Stimulated activated naive CD8-positive, alpha-beta T cell treated with anti-CD3 and anti-CD28 coated beads, Interleukin-15, Interleukin-2, amounts not matched to agents 100 ng/mL and 50 ng/mL, for 24 hours (primary cell): ENCODE data around the gene ATF1.
"Not testable (repeated sequence)": the region's sequence is repeated elsewhere in the genome, so short reads cannot be mapped to it uniquely, and the experiment has no call there.

ENCODE experiments used
- H3K27ac Mint-ChIP-seq: one replicate; pipeline ENCODE4 v1.8.0; 2021; ENCODE audit warnings: mild to moderate bottlenecking, mixed read lengths
- H3K27me3 Mint-ChIP-seq: one replicate; pipeline ENCODE4 v1.8.0; 2021; ENCODE audit warnings: mixed read lengths
- H3K36me3 Mint-ChIP-seq: one replicate; pipeline ENCODE4 v1.8.0; 2021; ENCODE audit warnings: low read depth, mixed read lengths
- H3K4me1 Mint-ChIP-seq: one replicate; pipeline ENCODE4 v1.8.0; 2021; ENCODE audit warnings: low read depth, mixed read lengths
- H3K4me3 Mint-ChIP-seq: one replicate; pipeline ENCODE4 v1.8.0; 2021; ENCODE audit warnings: mild to moderate bottlenecking, mixed read lengths
- H3K9me3 Mint-ChIP-seq: one replicate; pipeline ENCODE4 v1.8.0; 2021; ENCODE audit warnings: mixed read lengths

ATF1 gene

DNA sequence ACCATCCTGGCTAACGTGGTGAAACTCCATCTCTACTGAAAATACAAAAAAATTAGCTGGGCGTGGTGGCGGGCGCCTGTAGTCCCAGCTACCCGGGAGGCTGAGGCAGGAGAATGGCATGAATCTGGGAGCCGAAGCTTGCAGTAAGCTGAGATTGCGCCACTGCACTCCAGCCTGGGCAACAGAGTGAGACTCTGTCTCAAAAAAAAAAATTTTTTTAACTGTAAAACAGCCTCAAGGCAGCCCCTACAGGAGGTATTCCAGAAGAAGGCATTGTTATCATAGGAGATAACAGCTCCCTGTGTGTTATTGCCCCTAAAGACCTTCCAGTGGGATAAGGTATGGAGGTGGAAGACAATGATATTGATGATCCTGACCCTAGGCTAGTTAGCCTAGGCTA, 51.0 kb downstream of the ATF1 start:
- peaks cover 49% of the 10 kb centered on the region for H3K36me3 Mint-ChIP-seq
- H3K9me3 Mint-ChIP-seq, H3K4me3 Mint-ChIP-seq, H3K27me3 Mint-ChIP-seq, H3K4me1 Mint-ChIP-seq, H3K27ac Mint-ChIP-seq: not testable (repeated sequence)

DNA sequence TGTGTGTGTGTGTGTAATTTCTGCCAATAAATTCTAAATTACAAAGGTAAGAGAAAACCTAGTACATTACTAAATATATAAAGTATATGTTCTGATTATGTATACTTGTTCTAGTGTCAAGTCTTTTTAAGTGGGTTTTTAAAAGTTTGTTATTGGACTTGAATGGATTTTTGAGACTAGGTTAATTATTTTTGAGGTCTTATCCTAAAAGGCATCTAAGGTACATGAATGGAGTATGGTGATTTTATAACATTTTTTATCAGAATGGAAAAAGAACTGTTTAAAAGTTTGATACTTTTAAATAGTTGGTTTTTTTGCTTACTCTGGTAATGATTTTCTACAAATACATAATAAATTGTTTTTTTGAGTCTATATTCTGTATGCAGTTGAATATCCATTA, 56.3 kb downstream of the ATF1 start:
- Mint-ChIP-seq H3K4me1 (peaks cover 4% of the 10 kb centered on the region), H3K27ac (no peak overlapping the region), H3K36me3 (peaks cover 29% of the 10 kb centered on the region), H3K9me3 (no peaks in the 10 kb centered on the region), H3K27me3 (no peaks in the 10 kb centered on the region), H3K4me3 (no peak overlapping the region)

DNA sequence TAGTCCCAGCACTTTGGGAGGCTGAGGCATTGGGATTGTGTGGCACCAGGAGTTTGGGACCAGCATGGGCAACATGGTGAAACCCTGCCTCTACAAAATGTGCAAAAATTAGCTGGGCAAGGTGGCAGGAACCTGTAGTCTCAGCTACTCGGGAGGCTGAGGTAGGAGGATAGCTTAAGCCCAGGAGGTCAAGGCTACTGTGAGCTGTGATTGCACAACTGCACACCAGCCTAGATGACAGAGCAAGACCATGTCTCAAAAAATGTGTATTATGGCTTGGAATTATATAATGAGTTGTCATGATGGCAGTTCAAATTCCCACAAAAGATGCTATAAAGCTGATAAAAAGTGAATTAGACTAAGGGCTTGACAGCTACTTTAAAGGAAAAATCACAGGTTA, 58.2 kb downstream of the ATF1 start:
- H3K27ac Mint-ChIP-seq, result no peak overlapping the region

DNA sequence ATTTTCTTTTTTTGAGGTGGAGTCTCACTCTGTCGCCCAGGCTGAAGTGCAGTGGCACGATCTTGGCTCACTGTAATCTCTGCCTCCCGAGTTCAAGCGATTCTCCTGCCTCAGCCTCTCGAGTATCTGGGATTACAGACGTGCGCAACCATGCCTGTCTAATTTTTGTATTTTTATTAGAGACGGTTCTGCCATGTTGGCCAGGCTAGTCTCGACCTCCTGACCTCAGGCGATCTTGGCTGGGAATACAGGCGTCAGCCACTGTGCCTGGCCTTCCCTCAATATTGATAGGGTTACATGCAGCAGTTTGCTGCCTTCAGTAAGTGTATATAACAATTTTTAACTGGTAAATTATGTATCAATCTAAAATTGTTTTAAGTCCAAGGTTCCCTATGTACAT, 59.8 kb downstream of the ATF1 start:
- H3K4me3 Mint-ChIP-seq, H3K9me3 Mint-ChIP-seq, H3K36me3 Mint-ChIP-seq, H3K4me1 Mint-ChIP-seq, H3K27me3 Mint-ChIP-seq, H3K27ac Mint-ChIP-seq: not testable (repeated sequence)

More for the DNA sequence above, 58.2 kb downstream of the ATF1 start:
- H3K36me3 Mint-ChIP-seq, result peaks cover 13% of the 10 kb centered on the region
- H3K9me3 Mint-ChIP-seq, result no peaks in the 10 kb centered on the region
- no peaks in the 10 kb centered on the region for H3K27me3 Mint-ChIP-seq
- peaks cover 9% of the 10 kb centered on the region for H3K4me1 Mint-ChIP-seq
- no peak overlapping the region for H3K4me3 Mint-ChIP-seq

DNA sequence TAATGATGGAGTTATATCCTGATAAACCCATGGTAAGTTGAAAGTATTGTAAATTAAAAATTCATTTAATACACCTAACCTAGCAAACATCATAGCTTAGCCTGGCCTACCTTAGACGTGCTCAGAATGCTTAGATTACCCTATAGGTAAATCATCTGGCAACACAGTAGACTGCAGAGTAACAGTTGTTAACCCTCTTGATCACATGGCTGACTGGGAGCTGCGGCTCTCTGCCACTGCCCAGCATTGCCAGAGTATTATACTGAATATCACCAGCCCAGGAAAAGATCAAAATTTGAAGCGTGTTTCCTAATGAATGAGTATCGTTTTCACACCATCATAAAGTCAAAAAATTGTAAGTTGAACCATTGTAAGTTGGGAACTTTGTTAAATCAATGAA, 61.0 kb downstream of the ATF1 start:
- Mint-ChIP-seq H3K36me3 (no peaks in the 10 kb centered on the region), H3K4me3 (no peak overlapping the region), H3K27me3 (no peaks in the 10 kb centered on the region), H3K9me3 (no peaks in the 10 kb centered on the region), H3K4me1 (peaks cover 9% of the 10 kb centered on the region), H3K27ac (peak overlapping the region; percentile 80)

DNA sequence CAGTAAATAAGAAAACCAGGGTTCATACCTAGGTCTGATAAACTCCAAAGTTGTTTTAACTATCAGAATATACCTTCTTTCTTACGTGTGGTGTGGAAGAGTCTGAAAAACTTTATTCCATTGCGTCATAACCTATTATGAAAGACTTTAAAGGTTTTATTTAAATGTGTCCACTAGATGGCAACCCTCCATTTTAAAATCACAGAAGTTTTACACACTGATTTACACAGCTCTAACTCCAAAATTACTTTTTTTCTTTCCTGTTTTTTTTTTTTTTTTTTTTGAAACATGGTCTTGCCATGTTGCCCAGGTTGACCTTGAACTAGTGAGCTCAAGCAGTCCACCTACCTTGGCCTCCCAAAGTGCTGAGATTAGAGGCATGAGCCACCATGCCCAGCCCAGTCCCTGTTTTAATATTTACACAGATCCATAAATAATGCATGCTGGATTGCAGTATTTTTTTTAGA, 61.5 kb downstream of the ATF1 start:
- H3K4me1 Mint-ChIP-seq, result peaks cover 9% of the 10 kb centered on the region
- no peaks in the 10 kb centered on the region for H3K9me3 Mint-ChIP-seq
- H3K36me3 Mint-ChIP-seq, result no peaks in the 10 kb centered on the region
- no peak overlapping the region for H3K4me3 Mint-ChIP-seq
- H3K27me3 Mint-ChIP-seq, result no peaks in the 10 kb centered on the region
- peak overlapping the region; percentile 80 for H3K27ac Mint-ChIP-seq

DNA sequence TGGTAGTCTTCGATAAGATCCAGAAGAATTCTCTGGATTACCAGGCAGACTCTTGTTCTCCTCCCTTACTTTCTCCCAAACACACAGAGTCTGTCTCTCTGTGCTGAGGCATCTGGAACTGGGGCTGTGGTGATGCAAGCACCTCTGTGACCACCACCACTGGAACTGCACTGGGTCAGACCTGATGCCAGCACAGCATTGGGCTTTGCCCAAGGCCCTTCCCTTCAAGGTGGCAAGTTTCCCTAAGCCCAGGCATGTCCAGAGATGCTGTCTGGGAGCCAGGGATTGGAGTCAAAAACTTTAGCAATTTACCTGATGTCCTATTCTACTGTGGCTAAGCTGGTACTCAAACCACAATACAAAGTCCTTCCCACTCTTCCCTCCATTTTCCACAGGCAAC, 64.2 kb downstream of the ATF1 start:
- Mint-ChIP-seq H3K9me3 (peaks cover 2% of the 10 kb centered on the region), H3K36me3 (no peaks in the 10 kb centered on the region), H3K27me3 (peaks cover 3% of the 10 kb centered on the region), H3K4me3 (no peak overlapping the region), H3K4me1 (peaks cover 9% of the 10 kb centered on the region), H3K27ac (no peak overlapping the region)

DNA sequence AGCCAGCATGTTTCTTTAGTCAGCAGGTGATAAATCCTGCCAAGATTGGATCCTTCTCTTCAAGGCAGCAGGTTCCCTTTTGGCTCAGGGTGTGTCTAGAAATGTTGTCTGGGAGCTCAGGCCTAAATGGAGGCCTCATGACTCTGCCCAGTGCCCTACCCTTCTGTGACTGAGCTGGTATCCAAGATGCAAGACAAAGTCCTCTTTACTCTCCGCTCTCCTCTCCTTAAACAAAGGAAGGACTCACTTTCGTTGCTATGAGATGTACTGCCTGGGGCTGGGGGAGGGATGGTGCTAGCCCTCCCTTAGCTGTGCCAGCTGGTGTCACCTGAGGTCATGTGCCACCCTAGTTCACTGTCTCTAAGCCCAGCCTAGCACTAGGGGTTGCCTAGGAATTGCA, 65.0 kb downstream of the ATF1 start:
- H3K27ac Mint-ChIP-seq, result no peak overlapping the region
- peaks cover 9% of the 10 kb centered on the region for H3K4me1 Mint-ChIP-seq

DNA sequence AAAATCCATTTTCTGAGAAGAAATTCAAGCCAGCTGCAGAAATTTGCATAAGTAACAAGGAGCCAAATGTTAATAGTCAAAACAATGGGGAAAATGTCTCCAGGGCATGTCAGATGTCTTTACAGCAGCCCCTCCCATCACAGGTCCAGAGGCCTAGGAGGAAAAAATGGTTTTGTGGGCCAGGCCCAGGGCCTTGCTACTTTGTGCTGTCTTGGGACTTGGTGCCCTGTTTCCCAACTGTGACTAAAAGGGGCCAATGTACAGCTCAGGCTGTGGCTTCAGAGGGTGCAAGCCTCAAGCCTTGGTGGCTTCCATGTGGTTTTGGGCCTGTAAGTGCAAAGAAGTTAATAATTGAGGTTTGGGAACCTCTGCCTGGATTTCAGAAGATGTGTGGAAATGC, 69.9 kb downstream of the ATF1 start:
- peaks cover 23% of the 10 kb centered on the region for H3K9me3 Mint-ChIP-seq
- peaks cover 16% of the 10 kb centered on the region for H3K27me3 Mint-ChIP-seq
- not testable (repeated sequence) for H3K4me1 Mint-ChIP-seq, H3K4me3 Mint-ChIP-seq, H3K36me3 Mint-ChIP-seq, H3K27ac Mint-ChIP-seq

More for the DNA sequence above, 65.0 kb downstream of the ATF1 start:
- Mint-ChIP-seq H3K27me3 (peaks cover 8% of the 10 kb centered on the region), H3K4me3 (no peak overlapping the region), H3K36me3 (no peaks in the 10 kb centered on the region), H3K9me3 (peaks cover 10% of the 10 kb centered on the region)

DNA sequence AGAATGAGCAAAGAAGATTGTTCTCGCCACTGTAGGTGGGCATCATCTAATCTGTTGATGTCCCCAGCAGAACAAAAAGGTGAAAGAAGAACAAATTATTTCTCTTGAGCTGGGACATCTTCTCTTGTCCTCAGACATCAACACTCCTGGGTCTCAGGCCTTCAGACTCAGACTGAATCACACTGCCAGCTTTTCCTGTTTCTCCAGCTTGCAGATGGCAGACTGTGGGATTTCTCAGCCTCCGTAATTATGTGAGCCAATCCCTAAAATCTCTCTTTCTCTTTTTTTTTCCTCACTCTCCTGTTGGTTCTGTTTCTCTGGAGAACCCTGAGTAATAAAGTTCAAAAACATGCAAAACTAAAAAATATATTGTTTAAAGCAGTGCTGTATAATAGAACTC, 75.1 kb downstream of the ATF1 start:
- Mint-ChIP-seq H3K4me3 (no peak overlapping the region), H3K27me3 (peaks cover 16% of the 10 kb centered on the region), H3K27ac (no peak overlapping the region), H3K9me3 (peaks cover 26% of the 10 kb centered on the region), H3K36me3 (no peaks in the 10 kb centered on the region), H3K4me1 (no peaks in the 10 kb centered on the region)

DNA sequence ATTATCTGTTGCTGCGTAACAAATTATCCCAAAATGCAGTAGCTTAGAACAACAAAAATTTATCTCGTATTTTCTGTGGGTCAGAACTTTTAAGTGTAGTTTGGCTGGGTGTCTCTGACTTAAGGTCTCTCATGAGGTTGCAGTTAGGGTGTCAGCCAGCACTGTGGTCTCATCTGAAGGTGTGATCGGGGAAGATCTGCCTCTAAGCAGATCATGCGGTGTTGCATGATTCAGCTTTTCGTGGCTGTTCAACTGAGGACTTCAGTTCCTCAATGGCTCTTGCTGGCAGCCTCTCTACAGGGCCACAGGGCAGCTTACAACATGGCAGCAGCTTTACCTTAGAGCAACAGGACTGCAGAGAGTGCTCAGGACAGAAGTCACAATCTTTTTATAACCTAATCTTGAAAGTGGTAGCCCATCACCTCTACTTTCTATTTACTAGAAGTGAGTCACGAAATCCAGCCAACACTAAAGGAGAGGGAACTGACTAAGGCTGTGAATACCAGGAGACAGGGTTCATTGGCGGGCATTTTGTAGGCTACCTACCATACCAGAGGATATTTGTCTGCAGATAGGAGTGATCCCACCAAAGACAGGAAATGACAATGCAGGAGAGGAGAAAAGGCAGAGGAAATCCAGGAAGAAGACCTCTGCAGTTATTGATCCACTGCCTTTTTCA, 77.0 kb downstream of the ATF1 start:
- Mint-ChIP-seq H3K36me3 (no peaks in the 10 kb centered on the region), H3K27me3 (peaks cover 8% of the 10 kb centered on the region), H3K9me3 (peaks cover 14% of the 10 kb centered on the region), H3K4me3 (no peak overlapping the region), H3K27ac (no peak overlapping the region), H3K4me1 (no peaks in the 10 kb centered on the region)

DNA sequence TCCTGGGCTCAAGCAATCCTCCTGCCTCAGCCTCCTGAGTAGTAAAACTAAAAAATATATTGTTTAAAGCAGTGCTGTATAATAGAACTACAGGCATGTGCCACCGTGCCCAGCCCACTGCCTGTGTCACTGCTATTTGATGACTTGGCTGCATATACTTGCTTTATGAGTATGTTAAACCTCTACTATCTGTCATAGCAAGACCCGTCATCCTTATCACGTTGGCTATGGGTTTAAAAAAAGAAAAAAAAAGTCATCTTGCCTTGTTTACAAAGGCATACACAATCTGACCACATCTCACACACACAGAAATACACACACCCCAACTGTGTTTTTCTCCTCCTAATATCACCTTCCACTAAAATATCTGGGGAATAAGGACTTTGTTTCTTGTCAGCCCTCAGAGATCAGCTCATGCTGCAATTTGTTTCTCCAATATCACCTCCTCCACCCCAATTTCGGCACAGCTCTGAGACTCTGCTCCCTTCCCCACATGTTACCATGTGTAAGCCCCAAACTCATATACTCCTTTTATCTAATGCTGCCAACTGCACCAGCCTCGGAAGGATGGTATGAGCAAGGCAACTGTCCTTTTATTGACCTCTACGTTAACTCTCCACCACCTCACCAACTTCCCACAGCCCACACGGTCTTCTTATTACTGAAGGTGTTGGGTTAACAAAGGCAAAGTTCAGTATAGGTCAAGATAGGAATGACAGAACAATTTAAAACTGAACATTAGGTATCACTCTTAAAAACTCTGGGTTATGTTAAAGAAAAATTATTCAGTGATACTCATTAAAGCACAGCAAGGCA, 78.0 kb downstream of the ATF1 start:
- H3K36me3 Mint-ChIP-seq, result no peaks in the 10 kb centered on the region
- peaks cover 14% of the 10 kb centered on the region for H3K9me3 Mint-ChIP-seq
- H3K4me1 Mint-ChIP-seq, result no peaks in the 10 kb centered on the region
- peaks cover 8% of the 10 kb centered on the region for H3K27me3 Mint-ChIP-seq
- H3K4me3 Mint-ChIP-seq, result no peak overlapping the region
- H3K27ac Mint-ChIP-seq, result no peak overlapping the region

DNA sequence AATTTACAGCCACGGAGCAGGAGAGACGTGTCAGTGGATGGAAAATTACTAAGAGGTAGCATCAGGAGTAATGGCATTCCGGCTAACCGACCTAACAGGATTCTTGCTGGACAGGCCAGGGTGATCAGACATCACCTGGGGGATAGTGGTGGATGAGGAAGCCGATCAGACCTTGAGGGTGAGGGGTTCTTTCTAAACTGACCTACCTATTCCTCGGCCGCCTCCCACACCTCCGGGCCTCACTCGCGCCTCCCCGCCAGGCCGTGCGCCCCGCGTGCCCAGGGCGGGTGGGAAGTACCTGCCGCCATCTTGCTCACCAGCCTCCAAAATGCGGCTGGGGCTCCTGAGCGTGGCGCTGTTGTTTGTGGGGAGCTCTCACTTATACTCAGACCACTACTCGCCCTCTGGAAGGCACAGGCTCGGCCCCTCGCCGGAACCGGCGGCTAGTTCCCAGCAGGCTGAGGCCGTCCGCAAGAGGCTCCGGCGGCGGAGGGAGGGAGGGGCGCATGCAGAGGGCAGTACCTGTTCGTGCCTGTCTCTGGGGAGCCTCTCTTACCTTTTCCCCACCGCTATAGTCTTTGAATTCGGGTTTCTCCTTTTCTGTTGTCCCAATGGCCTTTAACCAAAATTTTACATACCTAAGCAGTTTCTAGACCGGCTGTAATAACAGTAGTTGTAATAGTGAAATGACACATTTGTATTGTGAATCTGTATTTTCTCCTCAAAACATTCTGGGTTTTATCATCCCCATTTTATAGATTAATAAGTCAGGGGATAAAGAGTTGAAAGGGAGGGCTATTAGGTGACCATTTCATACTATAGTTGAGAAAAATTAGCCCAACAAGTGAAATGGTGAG, 79.0 kb downstream of the ATF1 start, which contains the start of gene TMPRSS12:
TSS of gene TMPRSS12 (plus strand) at position 290 of the 857 bp plus-strand sequence. CDS start at position 329, 39 bp downstream.
- Mint-ChIP-seq H3K27me3 (peaks cover 8% of the 10 kb centered on the region), H3K4me3 (no peak within 1 kb of the TSS), H3K36me3 (no peaks in the 10 kb centered on the region), H3K4me1 (no peaks in the 10 kb centered on the region), H3K27ac (no peak within 1 kb of the TSS), H3K9me3 (peaks cover 14% of the 10 kb centered on the region)

DNA sequence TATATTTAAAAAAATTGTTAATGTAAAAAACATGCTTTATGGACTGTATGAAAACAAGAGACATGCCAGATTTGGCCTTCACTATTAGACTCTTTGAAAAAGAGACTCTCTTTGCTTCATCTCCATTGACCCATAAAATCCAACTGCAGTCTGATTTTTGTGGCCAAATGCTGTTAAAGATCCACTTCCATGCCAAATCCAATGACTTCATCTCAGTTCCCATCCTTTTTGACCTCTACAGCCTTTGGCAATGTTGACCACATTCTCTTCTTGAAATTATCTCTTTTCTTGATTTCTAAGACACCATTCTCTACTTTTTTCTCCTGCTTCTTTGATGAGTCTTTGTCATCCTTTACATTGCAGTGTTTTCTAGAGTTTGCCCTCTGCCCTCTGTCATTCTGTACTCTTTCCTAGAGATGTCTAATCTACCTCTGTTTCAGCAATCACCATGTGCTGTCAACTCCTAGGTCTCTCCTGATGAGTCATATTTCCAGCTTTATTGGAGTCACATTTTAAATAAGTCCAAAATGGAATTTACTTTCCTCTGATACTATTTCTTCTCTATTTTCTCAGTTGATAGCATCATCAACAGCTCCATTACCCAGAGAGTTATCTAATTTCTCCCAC, 81.2 kb downstream of the ATF1 start:
- Mint-ChIP-seq H3K4me1 (no peaks in the 10 kb centered on the region), H3K9me3 (peaks cover 14% of the 10 kb centered on the region), H3K4me3 (no peak overlapping the region), H3K27me3 (peaks cover 8% of the 10 kb centered on the region), H3K27ac (no peak overlapping the region), H3K36me3 (no peaks in the 10 kb centered on the region)
